Nucleus accumbens (tissue), 56 donors: ENCODE data around the gene DYNC1I2.
"Not testable (repeated sequence)": the region's sequence is repeated elsewhere in the genome, so short reads cannot be mapped to it uniquely, and the experiment has no call there.

Experiments
- DNase-seq, 56 donors: peaks; one replicate each; lab custom pipeline; 2025; lab: John Stamatoyannopoulos, UW

DYNC1I2 gene

GRCh38 chr2:171711351-171711750, 24.1 kb downstream of the DYNC1I2 start:
- no peak for DNase-seq

- DNase-seq, result no peak
Observed at GRCh38 chr2:171712051-171712450, 24.8 kb downstream of the DYNC1I2 start.

DNA sequence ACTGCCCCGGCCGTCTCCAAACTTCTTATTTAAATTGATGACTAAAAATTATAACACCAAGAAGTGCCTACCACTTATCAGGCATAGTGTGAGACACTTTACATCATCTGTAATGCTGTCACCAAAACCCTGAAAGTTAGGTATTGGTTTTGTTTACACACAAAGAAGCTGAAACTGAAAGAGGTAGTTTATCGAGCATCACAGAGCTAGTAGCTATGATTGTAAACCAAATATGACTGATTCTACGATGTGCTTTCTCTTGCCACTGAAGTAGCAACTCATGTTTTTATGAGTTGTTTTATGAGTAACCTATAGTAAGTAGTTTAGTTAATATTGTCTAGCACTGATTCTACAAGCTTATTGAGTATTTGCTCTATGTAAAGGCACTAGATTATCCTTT, 31.5 kb downstream of the DYNC1I2 start:
- DNase-seq, result no peak

DNA sequence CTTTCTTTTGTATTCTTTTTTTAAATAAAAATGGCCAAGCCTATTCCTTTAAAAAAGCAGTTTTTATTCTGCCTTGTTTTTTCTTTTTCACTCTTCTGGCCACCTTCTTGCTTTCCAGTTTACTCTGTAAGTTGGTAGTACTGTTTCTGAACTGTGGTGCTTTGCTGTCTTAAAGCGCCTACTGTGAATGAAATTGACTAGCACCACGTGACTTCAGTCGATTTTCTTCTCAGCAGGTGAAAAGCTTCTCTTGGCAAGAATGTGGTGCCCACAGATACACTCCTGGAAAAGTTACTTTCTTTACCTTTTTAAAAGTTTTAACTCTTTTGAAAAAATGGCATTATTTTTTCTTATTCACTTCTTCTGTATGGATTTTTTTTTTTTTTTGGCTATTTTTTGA, 32.4 kb downstream of the DYNC1I2 start:
- no peak for DNase-seq

GRCh38 chr2:171723716-171724683, 36.7 kb downstream of the DYNC1I2 start:
- DNase-seq, result peak in 24 of 56 donors; percentile 2 to 43 (median 15)

DNA sequence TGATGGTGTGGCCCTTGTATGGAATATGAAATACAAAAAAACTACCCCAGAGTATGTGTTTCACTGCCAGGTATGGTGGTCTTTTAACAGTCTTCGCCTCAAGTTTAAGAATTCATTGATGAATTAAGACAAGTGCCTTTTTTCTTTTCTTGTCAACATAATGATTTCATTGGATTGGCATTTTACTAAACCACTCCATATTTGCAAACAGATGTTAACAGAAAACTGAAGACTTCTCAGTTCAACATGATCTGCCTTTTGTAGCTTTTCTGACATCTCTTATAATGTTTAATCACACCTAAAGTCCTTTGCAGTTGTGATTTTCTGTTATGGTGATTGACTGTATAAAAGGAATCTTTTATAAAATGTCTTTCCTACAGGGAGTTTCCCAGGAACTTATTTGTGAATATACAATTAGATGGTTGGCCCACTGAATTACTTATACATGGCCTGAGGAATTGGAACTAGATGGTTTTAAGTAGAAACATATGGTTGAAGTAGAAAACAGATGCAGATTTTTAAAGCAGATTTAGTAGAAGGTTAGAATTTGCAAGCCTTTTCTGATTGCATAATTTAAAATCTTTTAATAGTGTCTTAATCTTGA, 39.7 kb downstream of the DYNC1I2 start:
- no peak for DNase-seq

GRCh38 chr2:171728989-171729951, 42.0 kb downstream of the DYNC1I2 start:
- no peak for DNase-seq

DNA sequence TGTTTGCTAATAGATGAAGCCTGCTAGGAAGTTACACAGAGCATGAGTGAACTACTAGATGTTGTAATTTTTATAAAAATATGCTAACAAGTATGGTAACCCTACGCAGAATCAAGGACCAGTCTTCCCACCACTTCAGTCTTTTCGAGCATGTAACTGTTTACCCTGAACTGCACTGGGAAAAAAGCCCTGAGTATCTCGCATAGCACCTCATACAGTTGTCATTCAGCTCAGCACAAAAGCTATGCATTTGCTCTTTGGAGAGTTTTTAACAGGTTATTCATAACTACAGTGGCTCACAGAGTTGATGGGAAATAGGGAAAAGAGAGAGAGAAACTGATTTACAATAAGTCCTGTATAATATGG, 42.7 kb downstream of the DYNC1I2 start:
- DNase-seq, result no peak

GRCh38 chr2:171735991-171736710, 48.9 kb downstream of the DYNC1I2 start:
- DNase-seq, result peak in 1 of 56 donors; percentile 2

GRCh38 chr2:171741189-171741588, 53.9 kb downstream of the DYNC1I2 start:
- no peak for DNase-seq

GRCh38 chr2:171742760-171743159, 55.5 kb downstream of the DYNC1I2 start:
- no peak for DNase-seq

DNA sequence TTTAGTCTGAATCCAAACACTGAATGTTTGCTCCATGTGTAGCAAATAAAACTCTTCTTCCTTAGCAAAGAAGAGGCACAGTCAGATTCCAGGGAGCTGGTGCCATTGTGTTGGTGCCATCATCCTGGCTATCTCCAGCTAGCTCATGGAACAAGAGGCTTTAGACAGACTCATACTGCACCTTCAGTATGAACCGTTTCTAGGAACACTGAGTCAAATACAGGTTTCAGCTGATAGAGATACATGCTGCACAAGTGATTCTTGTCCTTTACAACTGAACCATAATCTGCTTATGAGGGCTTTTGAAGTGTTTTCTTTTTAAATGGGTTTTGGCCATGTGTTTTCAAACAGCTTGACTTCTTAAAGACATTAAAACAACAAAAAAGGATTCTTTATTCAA, 57.9 kb downstream of the DYNC1I2 start:
- no peak for DNase-seq

DNA sequence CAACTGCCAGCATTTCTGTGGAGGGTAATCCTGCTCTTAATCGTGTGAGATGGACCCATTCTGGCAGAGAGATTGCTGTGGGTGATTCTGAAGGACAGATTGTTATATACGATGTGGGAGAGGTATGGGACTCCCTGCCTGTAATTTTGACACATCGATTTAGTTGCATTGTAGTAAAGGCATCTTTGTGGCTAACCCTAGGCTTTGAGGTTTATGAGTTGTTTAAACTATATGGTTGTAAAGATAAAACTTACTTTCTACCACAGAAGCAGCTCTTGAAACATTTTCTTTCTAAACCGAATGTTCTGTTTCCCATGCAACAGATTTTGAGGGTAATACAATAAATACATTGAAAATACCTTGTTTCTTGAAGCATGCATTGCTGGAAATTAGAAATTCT, 58.5 kb downstream of the DYNC1I2 start:
- DNase-seq, result no peak

GRCh38 chr2:171747371-171747770, 60.1 kb downstream of the DYNC1I2 start:
- no peak for DNase-seq

DNA sequence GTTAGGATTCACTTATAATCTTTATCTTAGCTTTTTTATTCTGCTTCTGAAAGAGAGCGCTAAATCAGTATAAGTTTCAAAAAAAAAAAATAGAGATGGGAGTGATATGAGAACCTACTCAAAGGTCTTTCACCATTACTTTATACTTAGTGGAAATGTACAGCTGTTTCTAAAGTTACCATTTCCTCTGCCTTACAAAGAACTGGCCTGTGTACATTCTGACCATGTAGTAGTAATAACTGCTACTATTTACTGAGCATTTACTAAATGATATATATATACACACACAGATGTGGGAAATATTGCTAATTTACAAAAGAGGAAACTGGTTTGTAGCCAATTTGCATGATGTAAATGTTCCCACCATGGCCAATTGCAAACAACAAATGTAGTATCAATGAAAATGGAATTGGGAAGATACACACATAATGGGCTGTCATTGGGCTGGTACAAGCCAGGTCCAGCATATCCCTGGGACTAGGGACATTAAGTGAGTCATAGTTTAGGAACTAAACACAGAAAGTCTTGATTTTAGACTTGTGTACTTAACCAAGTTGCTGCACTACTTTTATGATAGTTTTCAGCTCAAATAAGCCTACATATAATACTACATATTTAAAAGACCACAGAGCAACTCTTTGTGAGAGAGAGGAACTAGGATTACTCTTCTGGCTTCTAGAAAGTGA, 67.1 kb downstream of the DYNC1I2 start:
- DNase-seq, result no peak

DNA sequence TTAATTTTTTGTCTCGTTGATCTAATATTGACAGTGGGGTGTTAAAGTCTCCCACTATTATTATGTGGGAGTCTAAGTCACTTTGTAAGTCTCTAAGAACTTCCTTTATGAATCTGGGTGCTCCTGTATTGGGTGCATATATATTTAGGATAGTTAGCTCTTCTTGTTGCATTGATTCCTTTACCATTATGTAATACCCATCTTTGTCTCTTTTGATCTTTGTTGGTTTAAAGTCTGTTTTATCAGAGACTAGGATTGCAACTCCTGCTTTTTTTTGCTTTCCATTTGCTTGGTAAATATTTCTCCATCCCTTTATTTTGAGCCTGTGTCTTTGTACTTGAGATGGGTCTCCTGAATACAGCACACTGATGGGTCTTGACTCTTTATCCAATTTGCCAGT, 71.5 kb downstream of the DYNC1I2 start:
- DNase-seq, result not testable (repeated sequence)

DNA sequence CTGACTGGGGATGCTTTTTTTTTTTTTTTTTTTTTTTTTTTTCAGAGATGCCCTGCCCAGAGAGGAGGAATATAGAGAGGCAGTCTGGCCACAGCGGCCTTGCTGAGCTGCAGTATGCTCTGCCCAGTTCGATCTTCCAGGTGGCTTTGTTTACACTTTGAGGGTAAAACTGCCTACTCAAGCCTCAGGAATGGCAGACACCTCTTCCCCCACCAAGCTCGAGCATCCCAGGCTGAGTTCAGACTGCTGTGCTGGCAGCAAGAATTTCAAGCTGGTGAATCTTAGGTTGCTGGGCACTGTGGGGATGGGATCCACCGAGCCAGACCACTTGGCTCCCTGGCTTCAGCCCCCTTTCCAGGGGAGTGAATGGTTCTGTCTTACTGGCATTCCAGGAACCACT, 73.9 kb downstream of the DYNC1I2 start:
- DNase-seq, result not testable (repeated sequence)

GRCh38 chr2:171762879-171763573, 75.8 kb downstream of the DYNC1I2 start:
- peak in 1 of 56 donors; percentile 35 for DNase-seq

DNA sequence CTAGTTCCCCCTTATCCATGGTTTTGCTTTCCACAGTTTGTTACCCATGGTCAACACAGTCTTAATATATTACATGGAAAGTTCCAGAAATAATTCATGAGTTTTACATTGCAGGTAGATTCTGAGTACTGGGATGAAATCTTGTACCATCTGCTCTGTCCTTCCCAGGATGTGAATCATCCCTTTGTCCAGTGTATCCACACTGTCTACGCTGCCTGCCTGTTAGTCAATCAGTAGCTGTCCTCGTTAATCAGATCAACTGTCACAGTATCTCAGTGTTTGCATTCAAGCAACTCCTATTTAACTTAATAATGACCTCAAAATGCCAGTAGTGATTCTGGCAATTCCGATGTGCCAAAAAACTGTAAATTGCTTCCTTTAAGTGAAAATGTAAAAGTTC, 76.3 kb downstream of the DYNC1I2 start:
- no peak for DNase-seq
